HG02763 (cell line): ENCODE data around the gene SAFB2.

Source experiments
- ATAC-seq: cut with Tn5 transposase; IDR thresholded peaks from one replicate; pipeline ENCODE4 v1.9.1; 2021; ENCODE audit warnings: mild to moderate bottlenecking, moderate library complexity; ENCODE audit not compliant: unreplicated experiment

Gene SAFB2

GRCh38 chr19:5553892-5554291 lies 68.7 kb downstream of the SAFB2 start:
- ATAC-seq, result no peak

- no peak for ATAC-seq
Measured at GRCh38 chr19:5547881-5548280, 74.7 kb downstream of the SAFB2 start.

- no peak for ATAC-seq
Measured at GRCh38 chr19:5545984-5546383, 76.6 kb downstream of the SAFB2 start.

- ATAC-seq, result no peak
Measured at GRCh38 chr19:5545051-5545450, 77.5 kb downstream of the SAFB2 start.

- no peak for ATAC-seq
Measured at GRCh38 chr19:5542665-5543064, 79.9 kb downstream of the SAFB2 start.

- no peak for ATAC-seq
Measured at GRCh38 chr19:5541456-5541855, 81.1 kb downstream of the SAFB2 start.

- no peak for ATAC-seq
Measured at GRCh38 chr19:5540208-5540607, 82.4 kb downstream of the SAFB2 start.

GRCh38 chr19:5537870-5538269 lies 84.7 kb downstream of the SAFB2 start:
- no peak for ATAC-seq
